PC-3 (cell line): ENCODE results near the gene SPATA31D4. TPM values are rescaled to one million over a fixed set of nuclear protein-coding genes. Genes with fewer than 3 reads are reported as not detected.

Experiments used
- ATAC-seq: fragments of 200-7000 bp; cut with Tn5 transposase; 2 replicates; pipeline ENCODE4 v1.9.1; 2020; ENCODE audit warnings: mild to moderate bottlenecking, moderate library complexity
- BruUV-seq: library from RNA; stranded (reverse); fragments of 400-500 nt; replicated peaks from 2 replicates; lab custom pipeline; 2021; lab: Mats Ljungman, UMichigan
- CTCF ChIA-PET: fragments of 300-600 bp; sonication (Branson Sonifier 250); formaldehyde crosslinking; loops from one replicate; lab custom pipeline; 2022; ENCODE audit warnings: antibody characterized with exemption; lab: Charles Lee
- POLR2A ChIA-PET: fragments of 300-600 bp; sonication (Branson Sonifier 250); formaldehyde crosslinking; loops from one replicate; lab custom pipeline; 2022; ENCODE audit warnings: antibody characterized with exemption; ENCODE audit not compliant: unreplicated experiment; lab: Charles Lee
- DNase-seq: peaks from one replicate; pipeline ENCODE4 v3.0.0-alpha.2; 2015
- H2AFZ ChIP-seq: fragments of 300-600 bp; sonication (generic); 2 replicates; pipeline ENCODE4 v1.6.0; 2016; ENCODE audit warnings: antibody characterized with exemption, low read length
- H3F3A ChIP-seq: fragments of 300-600 bp; sonication (generic); one replicate; pipeline ENCODE4 v1.6.0; 2017; ENCODE audit warnings: antibody characterized with exemption, low read length, control low read depth, mild to moderate bottlenecking; ENCODE audit not compliant: unreplicated experiment
- H3K27ac ChIP-seq: fragments of 300-600 bp; sonication (generic); 2 replicates; pipeline ENCODE4 v1.5.1; 2016; ENCODE audit warnings: mild to moderate bottlenecking, low read length
- H3K27me3 ChIP-seq: fragments of 300-600 bp; sonication (generic); 2 replicates; pipeline ENCODE4 v1.6.1; 2016; ENCODE audit warnings: low read length, mixed read lengths
- H3K36me3 ChIP-seq: fragments of 300-600 bp; sonication (generic); 2 replicates; pipeline ENCODE4 v1.6.1; 2016; ENCODE audit warnings: low read depth, mixed run types, low read length, mixed read lengths
- H3K4me1 ChIP-seq: fragments of 300-600 bp; sonication (generic); 2 replicates; pipeline ENCODE4 v1.5.1; 2016; ENCODE audit warnings: low read length; ENCODE audit not compliant: insufficient read depth
- H3K4me2 ChIP-seq: fragments of 300-600 bp; sonication (generic); 2 replicates; pipeline ENCODE4 v1.6.0; 2016; ENCODE audit warnings: low read length
- H3K4me3 ChIP-seq: fragments of 300-600 bp; sonication (generic); 2 replicates; pipeline ENCODE4 v1.5.1; 2016; ENCODE audit warnings: mild to moderate bottlenecking, low read length, mixed read lengths
- H3K79me2 ChIP-seq: fragments of 300-600 bp; sonication (generic); 2 replicates; pipeline ENCODE4 v1.6.1; 2017; ENCODE audit warnings: low read length, mixed read lengths
- H3K9ac ChIP-seq: fragments of 300-600 bp; sonication (generic); 2 replicates; pipeline ENCODE4 v1.6.0; 2016; ENCODE audit warnings: mild to moderate bottlenecking, low read length
- H3K9me2 ChIP-seq: fragments of 300-600 bp; sonication (generic); replicated peaks from 2 replicates; pipeline ENCODE4 v1.6.1; 2016; ENCODE audit warnings: mixed run types, low read length, mixed read lengths
- H3K9me3 ChIP-seq: fragments of 300-600 bp; sonication (generic); 2 replicates; pipeline ENCODE4 v1.6.1; 2016; ENCODE audit warnings: low read length, mixed read lengths
- H4K20me1 ChIP-seq: fragments of 300-600 bp; sonication (generic); 2 replicates; pipeline ENCODE4 v1.6.1; 2016; ENCODE audit warnings: low read length, mixed read lengths
- CTCF ChIP-seq: fragments of 300-600 bp; sonication (generic); conservative IDR thresholded peaks from 2 replicates; pipeline ENCODE4 v1.5.1; 2017; ENCODE audit warnings: antibody characterized with exemption, low read depth, mild to moderate bottlenecking, low read length
- EZH2 ChIP-seq: fragments of 300-600 bp; sonication (generic); IDR thresholded peaks from one replicate; pipeline ENCODE4 v1.6.1; 2017; ENCODE audit warnings: antibody characterized with exemption, mild to moderate bottlenecking, low read length; ENCODE audit not compliant: unreplicated experiment
- EZH2phosphoT487 ChIP-seq: fragments of 300-600 bp; sonication (generic); IDR thresholded peaks from 2 replicates; pipeline ENCODE4 v1.6.1; 2018; ENCODE audit warnings: mild to moderate bottlenecking, antibody characterized with exemption, low read length, borderline replicate concordance
- intact Hi-C: fragments of 100-400 bp; cut with micrococcal nuclease; formaldehyde crosslinking; loops from 2 replicates; pipeline ENCODE4 v1.9.0; 2023
- total RNA-seq: library from RNA; depleted of rRNA; stranded (reverse); fragments of >200 nt; gene quantifications from 2 replicates; pipeline ENCODE4 v1.2.3, GENCODE V29; 2014

Gene SPATA31D4
- total RNA-seq, 1 experiment from 2014 or later: not detected

- intact Hi-C loops: no loop called here
- Histone ChIP-seq H3K9me2 (no peaks in the 10 kb centered on the region), H2AFZ (no peak overlapping the region), H3K27me3 (no peaks in the 10 kb centered on the region), H3K27ac (no peak overlapping the region), H3K4me3 (no peak overlapping the region), H3K79me2 (no peaks in the 10 kb centered on the region), H3K4me1 (peaks cover 9% of the 10 kb centered on the region), H3K9me3 (no peaks in the 10 kb centered on the region), H4K20me1 (no peaks in the 10 kb centered on the region), H3K9ac (no peak overlapping the region), H3K4me2 (no peak overlapping the region), H3F3A (no peaks in the 10 kb centered on the region), H3K36me3 (no peaks in the 10 kb centered on the region)
- TF ChIP-seq EZH2phosphoT487: no peak
- TF ChIP-seq EZH2: no peak
- TF ChIP-seq CTCF: no peak
- DNase-seq (no peak), ATAC-seq (no peak)
- no TSS peak for BruUV-seq
- ChIA-PET CTCF (no interaction called here), POLR2A (no interaction called here)
These were observed 34.3 kb upstream of the SPATA31D4 start for GRCh38 chr9:81893929-81894328.

GRCh38 chr9:81894891-81895290 is 33.3 kb upstream of the SPATA31D4 start:
- Histone ChIP-seq H2AFZ (no peak overlapping the region), H3K4me1 (peaks cover 9% of the 10 kb centered on the region), H3F3A (no peaks in the 10 kb centered on the region), H4K20me1 (no peaks in the 10 kb centered on the region), H3K79me2 (no peaks in the 10 kb centered on the region), H3K4me3 (no peak overlapping the region), H3K36me3 (no peaks in the 10 kb centered on the region), H3K9ac (no peak overlapping the region), H3K27ac (no peak overlapping the region), H3K9me3 (no peaks in the 10 kb centered on the region), H3K9me2 (no peaks in the 10 kb centered on the region), H3K4me2 (no peak overlapping the region), H3K27me3 (no peaks in the 10 kb centered on the region)
- CTCF ChIA-PET: no interaction called here
- intact Hi-C loops: no loop called here
- POLR2A ChIA-PET: no interaction called here
- ATAC-seq: no peak
- DNase-seq: no peak
- TF ChIP-seq EZH2phosphoT487: no peak
- TF ChIP-seq CTCF: no peak
- TF ChIP-seq EZH2: no peak
- no TSS peak for BruUV-seq

- ChIA-PET POLR2A (no interaction called here), CTCF (no interaction called here)
- no peaks in the 10 kb centered on the region for H3K9me3 ChIP-seq
- H3K9me2 ChIP-seq: no peaks in the 10 kb centered on the region
- H3K4me3 ChIP-seq: no peak overlapping the region
- no peak overlapping the region for H2AFZ ChIP-seq
- H3K36me3 ChIP-seq: no peaks in the 10 kb centered on the region
- no TSS peak for BruUV-seq
- no peak overlapping the region for H3K9ac ChIP-seq
- no peaks in the 10 kb centered on the region for H3K27me3 ChIP-seq
- no peaks in the 10 kb centered on the region for H3F3A ChIP-seq
- H4K20me1 ChIP-seq: no peaks in the 10 kb centered on the region
- TF ChIP-seq EZH2 (no peak), EZH2phosphoT487 (no peak), CTCF (no peak)
- H3K4me2 ChIP-seq: no peak overlapping the region
- DNase-seq: no peak
- peaks cover 9% of the 10 kb centered on the region for H3K4me1 ChIP-seq
- no peak overlapping the region for H3K27ac ChIP-seq
- intact Hi-C loops: no loop called here
- H3K79me2 ChIP-seq: no peaks in the 10 kb centered on the region
- ATAC-seq: no peak
These were observed 32.2 kb upstream of the SPATA31D4 start for GRCh38 chr9:81896070-81896469.
